HepG2 (cell line): Measurements from ENCODE around the gene ZNF282. TPM values are rescaled to one million over a fixed set of nuclear protein-coding genes. Genes with fewer than 3 reads are reported as not detected.

ENCODE experiments used
- CEBPG ChIP-seq: IDR thresholded peaks from 2 replicates; pipeline ENCODE4 v1.6.1; 2016
- KLF12 ChIP-seq: sonication (generic); formaldehyde crosslinking; IDR thresholded peaks from 2 replicates; pipeline ENCODE4 v1.4.0; 2020; ENCODE audit warnings: missing genetic modification reagents, borderline replicate concordance
- LRRFIP1 ChIP-seq: sonication (generic); formaldehyde crosslinking; conservative IDR thresholded peaks from 2 replicates; pipeline ENCODE4 v1.4.0; 2020; ENCODE audit warnings: missing genetic modification reagents
- MIXL1 ChIP-seq: IDR thresholded peaks from 2 replicates; pipeline ENCODE4 v1.6.1; 2016
- NCOA2 ChIP-seq: sonication (generic); formaldehyde crosslinking; IDR thresholded peaks from 2 replicates; pipeline ENCODE4 v1.8.0; 2022; ENCODE audit warnings: inconsistent platforms
- NR2C2 ChIP-seq: sonication (generic); formaldehyde crosslinking; IDR thresholded peaks from 2 replicates; pipeline ENCODE4 v1.4.0; 2020; ENCODE audit warnings: missing genetic modification reagents, mild to moderate bottlenecking, moderate library complexity, borderline replicate concordance
- RFX5 ChIP-seq: IDR thresholded peaks from 2 replicates; pipeline ENCODE4 v1.6.1; 2011; ENCODE audit warnings: low read depth, low read length, improper control_type of control experiment
- SAFB2 ChIP-seq: sonication (generic); formaldehyde crosslinking; IDR thresholded peaks from 2 replicates; pipeline ENCODE4 v1.5.1; 2020; ENCODE audit warnings: missing genetic modification reagents, low read depth, mild to moderate bottlenecking, borderline replicate concordance
- SNRNP70 ChIP-seq: fragments of 200-400 bp; formaldehyde crosslinking; IDR thresholded peaks from 2 replicates; pipeline ENCODE4 v1.6.1; 2017; ENCODE audit warnings: mild to moderate bottlenecking, low read depth, low read length, moderate library complexity
- ZBTB21 ChIP-seq: sonication (generic); formaldehyde crosslinking; IDR thresholded peaks from 2 replicates; pipeline ENCODE4 v1.4.0; 2020; ENCODE audit warnings: missing genetic modification reagents
- ZNF281 ChIP-seq: sonication (generic); formaldehyde crosslinking; IDR thresholded peaks from 2 replicates; pipeline ENCODE4 v1.4.0; 2020; ENCODE audit warnings: missing genetic modification reagents, borderline replicate concordance
- polyA plus RNA-seq, 8 experiments: library from polyadenylated mRNA; depleted of rRNA in 3 of 8; stranded (reverse) in 7 of 8; unstranded in 1 of 8; fragments of >200 nt; fragmentation: Illumina TruSeq in 4 of 8; extraction: Trizol in 4 of 8; gene quantifications; 2 replicates each; pipeline versions ENCODE4 v1.2.1 to v1.2.3, GENCODE V29; 2011 to 2016; ENCODE audit warnings: low read depth in 4 of 8, missing spikeins in 1 of 8, mixed read lengths in 1 of 8; ENCODE audit not compliant: insufficient read depth in 1 of 8
- total RNA-seq, 5 experiments: library from RNA; depleted of rRNA; stranded (reverse); fragments of >200 nt; fragmentation: Illumina TruSeq; extraction: Trizol; gene quantifications; 2 replicates each; pipeline ENCODE4 v1.2.3, GENCODE V29; 2016; ENCODE audit warnings: low read depth in 1 of 5
- TF ChIP-seq, protein P1 (sequence below), 2 experiments: sonication (generic) in 1 of 2; formaldehyde crosslinking in 1 of 2; IDR thresholded peaks; 2 replicates each; pipeline versions ENCODE4 v1.4.0 to v1.6.1; 2018 to 2020; ENCODE audit warnings: missing genetic modification reagents in 2 of 2, borderline replicate concordance in 1 of 2, low read depth in 1 of 2, mild to moderate bottlenecking in 1 of 2, missing biosample characterization in 1 of 2
- TF ChIP-seq, protein P2 (sequence below): sonication (generic); formaldehyde crosslinking; IDR thresholded peaks from 2 replicates; pipeline ENCODE4 v1.4.0; 2020; ENCODE audit warnings: low read depth, mild to moderate bottlenecking, missing genetic modification reagents
- TF ChIP-seq, protein P3 (sequence below): sonication (generic); formaldehyde crosslinking; IDR thresholded peaks from 2 replicates; pipeline ENCODE4 v1.5.1; 2020; ENCODE audit warnings: missing genetic modification reagents, mild to moderate bottlenecking, borderline replicate concordance

ZNF282 gene
- total and polyA plus RNA-seq, 2 of the 13 experiments (the other 11 are each of a cell fraction or from before 2014, with no cell fraction given): 9.1 to 20.9 TPM

DNA sequence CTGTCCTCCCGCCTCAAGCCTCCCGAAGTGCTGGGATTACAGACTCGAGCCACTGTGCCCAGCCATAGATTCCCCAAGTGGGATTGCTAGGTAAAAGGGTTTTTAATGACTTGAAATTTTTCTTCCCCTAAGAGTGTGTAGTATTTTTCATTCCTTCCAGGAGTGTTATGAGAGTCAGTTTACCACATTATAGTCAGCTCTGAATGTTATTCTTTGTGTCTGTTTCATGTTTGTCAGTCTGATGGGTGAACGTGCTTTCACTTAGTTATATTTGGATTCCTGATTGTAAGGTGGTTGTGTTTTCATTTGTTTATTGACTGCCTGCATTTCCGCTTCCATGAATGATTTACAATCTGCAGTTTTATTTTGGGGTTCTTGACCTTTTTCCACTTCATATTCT is 50.4 kb downstream of the ZNF282 start (continued):
- TF ChIP-seq, protein P1, sequence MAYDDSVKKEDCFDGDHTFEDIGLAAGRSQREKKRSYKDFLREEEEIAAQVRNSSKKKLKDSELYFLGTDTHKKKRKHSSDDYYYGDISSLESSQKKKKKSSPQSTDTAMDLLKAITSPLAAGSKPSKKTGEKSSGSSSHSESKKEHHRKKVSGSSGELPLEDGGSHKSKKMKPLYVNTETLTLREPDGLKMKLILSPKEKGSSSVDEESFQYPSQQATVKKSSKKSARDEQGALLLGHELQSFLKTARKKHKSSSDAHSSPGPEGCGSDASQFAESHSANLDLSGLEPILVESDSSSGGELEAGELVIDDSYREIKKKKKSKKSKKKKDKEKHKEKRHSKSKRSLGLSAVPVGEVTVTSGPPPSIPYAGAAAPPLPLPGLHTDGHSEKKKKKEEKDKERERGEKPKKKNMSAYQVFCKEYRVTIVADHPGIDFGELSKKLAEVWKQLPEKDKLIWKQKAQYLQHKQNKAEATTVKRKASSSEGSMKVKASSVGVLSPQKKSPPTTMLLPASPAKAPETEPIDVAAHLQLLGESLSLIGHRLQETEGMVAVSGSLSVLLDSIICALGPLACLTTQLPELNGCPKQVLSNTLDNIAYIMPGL (CRISPR knock-in tag; IDR thresholded peaks at IDR 0.05; ENCODE audit: borderline replicate concordance in 1 of 2, low read depth in 1 of 2): no peak
- TF ChIP-seq CEBPG (no peak), KLF12 (CRISPR knock-in tag) (no peak), ZNF281 (CRISPR knock-in tag) (no peak), LRRFIP1 (no peak), NCOA2 (CRISPR knock-in tag) (no peak), RFX5 (no peak), NR2C2 (CRISPR knock-in tag) (no peak), MIXL1 (CRISPR knock-in tag) (no peak), SAFB2 (no peak), ZBTB21 (no peak), SNRNP70 (no peak)
- TF ChIP-seq, protein P2, sequence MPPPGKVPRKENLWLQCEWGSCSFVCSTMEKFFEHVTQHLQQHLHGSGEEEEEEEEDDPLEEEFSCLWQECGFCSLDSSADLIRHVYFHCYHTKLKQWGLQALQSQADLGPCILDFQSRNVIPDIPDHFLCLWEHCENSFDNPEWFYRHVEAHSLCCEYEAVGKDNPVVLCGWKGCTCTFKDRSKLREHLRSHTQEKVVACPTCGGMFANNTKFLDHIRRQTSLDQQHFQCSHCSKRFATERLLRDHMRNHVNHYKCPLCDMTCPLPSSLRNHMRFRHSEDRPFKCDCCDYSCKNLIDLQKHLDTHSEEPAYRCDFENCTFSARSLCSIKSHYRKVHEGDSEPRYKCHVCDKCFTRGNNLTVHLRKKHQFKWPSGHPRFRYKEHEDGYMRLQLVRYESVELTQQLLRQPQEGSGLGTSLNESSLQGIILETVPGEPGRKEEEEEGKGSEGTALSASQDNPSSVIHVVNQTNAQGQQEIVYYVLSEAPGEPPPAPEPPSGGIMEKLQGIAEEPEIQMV (CRISPR knock-in tag): no peak
- TF ChIP-seq, protein P3, sequence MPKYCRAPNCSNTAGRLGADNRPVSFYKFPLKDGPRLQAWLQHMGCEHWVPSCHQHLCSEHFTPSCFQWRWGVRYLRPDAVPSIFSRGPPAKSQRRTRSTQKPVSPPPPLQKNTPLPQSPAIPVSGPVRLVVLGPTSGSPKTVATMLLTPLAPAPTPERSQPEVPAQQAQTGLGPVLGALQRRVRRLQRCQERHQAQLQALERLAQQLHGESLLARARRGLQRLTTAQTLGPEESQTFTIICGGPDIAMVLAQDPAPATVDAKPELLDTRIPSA (CRISPR knock-in tag): no peak
